Liver (tissue), 3 donors: ENCODE measurements around the gene DYNC1H1.

ENCODE experiments used
- EGR1 ChIP-seq, 2 donors: IDR thresholded peaks; 2 replicates each; pipeline ENCODE4 v1.6.1; 2016 to 2018; ENCODE audit warnings: antibody characterized with exemption in 2 of 2, low read depth in 2 of 2
- FOXA1 ChIP-seq: IDR thresholded peaks from 2 replicates; pipeline ENCODE4 v1.6.1; 2016; ENCODE audit warnings: antibody characterized with exemption
- JUND ChIP-seq, 2 donors: IDR thresholded peaks; 2 replicates each; pipeline ENCODE4 v1.6.1; 2016; ENCODE audit warnings: antibody characterized with exemption in 2 of 2
- NR2F2 ChIP-seq: IDR thresholded peaks from 2 replicates; pipeline ENCODE4 v1.6.1; 2016; ENCODE audit warnings: antibody characterized with exemption
- SP1 ChIP-seq: IDR thresholded peaks from 2 replicates; pipeline ENCODE4 v1.6.1; 2018; ENCODE audit warnings: antibody characterized with exemption, mild to moderate bottlenecking
- TAF1 ChIP-seq: conservative IDR thresholded peaks from 2 replicates; pipeline ENCODE4 v1.6.1; 2016; ENCODE audit warnings: antibody characterized with exemption, mild to moderate bottlenecking
- YY1 ChIP-seq: IDR thresholded peaks from 2 replicates; pipeline ENCODE4 v1.6.1; 2016; ENCODE audit warnings: antibody characterized with exemption, mild to moderate bottlenecking
- TF ChIP-seq, protein P1 (sequence below): fragments of 150-350 bp; IDR thresholded peaks from 2 replicates; pipeline ENCODE4 v1.5.1; 2017; ENCODE audit warnings: improper control_type of control experiment, low read depth, low read length; ENCODE audit not compliant: missing input control
- TF ChIP-seq, protein P2 (sequence below): IDR thresholded peaks from 2 replicates; pipeline ENCODE4 v1.6.1; 2016; ENCODE audit warnings: antibody characterized with exemption
- donor health status: healthy.
- donor health status: healthy.

DNA sequence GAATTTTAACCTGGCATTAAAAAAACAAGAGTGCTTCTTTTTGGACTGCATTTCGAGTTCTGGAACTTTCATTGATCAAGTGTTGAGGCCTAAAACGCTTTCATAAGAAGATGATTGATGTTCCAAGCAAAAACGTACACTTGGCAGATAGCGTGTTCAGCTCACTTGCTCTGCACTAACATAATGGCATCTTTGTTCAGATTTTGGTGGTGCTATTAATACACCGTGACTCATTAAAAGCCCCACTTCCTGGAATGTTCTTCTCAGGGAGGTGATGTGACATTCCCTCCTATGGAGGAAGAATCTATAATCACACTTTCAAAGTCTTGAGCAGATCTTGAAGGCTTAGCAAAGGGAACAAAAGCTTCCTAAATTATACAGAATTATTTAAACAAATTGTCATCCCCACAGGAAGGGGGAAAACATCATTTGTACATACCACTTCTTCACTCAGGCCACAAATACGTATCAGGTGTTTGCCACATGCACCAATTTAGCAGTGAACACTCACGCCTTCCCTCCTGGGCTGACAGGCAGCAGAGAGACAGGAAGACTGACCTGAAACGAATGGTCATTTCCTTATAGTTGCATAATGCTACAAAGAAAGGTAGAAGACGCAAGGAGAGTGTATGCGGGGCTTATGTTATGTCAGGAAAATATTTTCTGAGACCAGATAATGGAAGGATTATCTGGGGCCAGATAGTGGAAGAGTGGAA is 107.1 kb downstream of the DYNC1H1 start:
- TF ChIP-seq, protein P1, sequence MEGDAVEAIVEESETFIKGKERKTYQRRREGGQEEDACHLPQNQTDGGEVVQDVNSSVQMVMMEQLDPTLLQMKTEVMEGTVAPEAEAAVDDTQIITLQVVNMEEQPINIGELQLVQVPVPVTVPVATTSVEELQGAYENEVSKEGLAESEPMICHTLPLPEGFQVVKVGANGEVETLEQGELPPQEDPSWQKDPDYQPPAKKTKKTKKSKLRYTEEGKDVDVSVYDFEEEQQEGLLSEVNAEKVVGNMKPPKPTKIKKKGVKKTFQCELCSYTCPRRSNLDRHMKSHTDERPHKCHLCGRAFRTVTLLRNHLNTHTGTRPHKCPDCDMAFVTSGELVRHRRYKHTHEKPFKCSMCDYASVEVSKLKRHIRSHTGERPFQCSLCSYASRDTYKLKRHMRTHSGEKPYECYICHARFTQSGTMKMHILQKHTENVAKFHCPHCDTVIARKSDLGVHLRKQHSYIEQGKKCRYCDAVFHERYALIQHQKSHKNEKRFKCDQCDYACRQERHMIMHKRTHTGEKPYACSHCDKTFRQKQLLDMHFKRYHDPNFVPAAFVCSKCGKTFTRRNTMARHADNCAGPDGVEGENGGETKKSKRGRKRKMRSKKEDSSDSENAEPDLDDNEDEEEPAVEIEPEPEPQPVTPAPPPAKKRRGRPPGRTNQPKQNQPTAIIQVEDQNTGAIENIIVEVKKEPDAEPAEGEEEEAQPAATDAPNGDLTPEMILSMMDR = no peak
- TF ChIP-seq SP1 = no peak
- no peak for TF ChIP-seq EGR1 (IDR thresholded peaks at IDR 0.05; ENCODE audit: low read depth in 2 of 2)
- TF ChIP-seq JUND (IDR thresholded peaks at IDR 0.05) = no peak
- TF ChIP-seq YY1 = no peak
- TF ChIP-seq, protein P2, sequence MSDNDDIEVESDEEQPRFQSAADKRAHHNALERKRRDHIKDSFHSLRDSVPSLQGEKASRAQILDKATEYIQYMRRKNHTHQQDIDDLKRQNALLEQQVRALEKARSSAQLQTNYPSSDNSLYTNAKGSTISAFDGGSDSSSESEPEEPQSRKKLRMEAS = no peak
- no peak for TF ChIP-seq FOXA1
- TF ChIP-seq TAF1 = no peak
- no peak for TF ChIP-seq NR2F2
